ENCODE results near the gene SRSF6.
A peak's percentile ranks its signal among the peaks of the same experiment; 100 is the strongest.
"Not testable (repeated sequence)": the region's sequence is repeated elsewhere in the genome, so short reads cannot be mapped to it uniquely, and the experiment has no call there.

SRSF6 gene

GRCh38 chr20:43467589-43467988 lies 9.9 kb downstream of the SRSF6 start:
- no peak overlapping the region for H3K4me3 ChIP-seq
- no peak overlapping the region for H3K27ac ChIP-seq

DNA sequence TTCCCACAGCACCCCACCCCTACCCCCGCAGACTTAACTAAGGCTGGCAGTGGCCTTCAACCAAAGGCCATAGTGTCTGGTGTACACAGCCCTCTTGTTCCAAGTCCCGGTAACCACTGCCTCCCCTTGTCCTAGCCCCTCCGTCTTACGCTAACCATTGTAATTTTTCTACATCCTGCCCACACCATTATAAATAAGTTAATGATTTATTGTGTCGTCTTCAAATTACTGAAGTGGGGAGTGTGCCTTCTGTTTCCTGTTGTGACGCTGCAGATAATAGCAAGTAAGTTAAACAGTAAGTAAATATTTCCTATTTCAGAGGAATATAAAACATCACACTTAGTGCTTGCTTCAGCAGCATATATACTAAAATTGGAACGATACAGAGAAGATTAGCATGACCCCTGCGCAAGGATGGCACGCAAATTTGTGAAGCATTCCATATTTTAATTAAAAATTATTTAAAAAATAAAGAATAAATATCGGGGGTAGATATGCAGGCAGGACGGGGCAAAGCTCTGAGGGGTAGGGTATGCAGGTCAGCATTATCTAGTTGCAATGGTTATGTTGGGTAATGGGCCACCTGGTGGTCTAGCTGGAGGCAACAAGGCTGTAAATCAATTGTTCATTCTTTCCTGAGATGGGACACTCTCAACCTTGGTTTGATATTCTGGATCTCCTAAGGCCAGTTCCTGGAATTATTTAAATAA lies 15.1 kb downstream of the SRSF6 start:
- no peak overlapping the region for H3K27ac ChIP-seq
- no peak overlapping the region for H3K4me3 ChIP-seq

GRCh38 chr20:43473381-43473704 lies 15.6 kb downstream of the SRSF6 start:
- Histone ChIP-seq H3K27ac (no peak overlapping the region), H3K4me3 (no peak overlapping the region)

DNA sequence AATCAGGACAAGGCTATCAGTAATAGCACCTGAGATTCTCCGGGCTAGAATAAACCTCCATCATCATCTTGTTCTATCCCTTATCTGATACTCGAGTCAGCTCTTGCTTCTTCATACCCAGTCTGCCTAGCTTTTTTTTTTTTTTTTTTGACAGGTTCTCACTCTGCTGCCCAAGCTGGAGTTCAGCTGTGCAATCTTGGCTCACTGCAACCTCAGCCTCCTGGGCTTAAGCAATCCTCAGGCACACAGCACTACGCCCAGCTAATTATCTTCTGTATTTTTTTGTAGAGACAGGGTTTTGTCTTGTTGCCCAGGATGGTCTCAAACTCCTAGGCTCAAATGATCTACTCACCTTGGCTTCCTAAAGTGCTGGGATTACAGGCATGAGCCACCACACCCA lies 19.5 kb downstream of the SRSF6 start:
- no peak overlapping the region for H3K27ac ChIP-seq
- H3K4me3 ChIP-seq, result no peak overlapping the region

DNA sequence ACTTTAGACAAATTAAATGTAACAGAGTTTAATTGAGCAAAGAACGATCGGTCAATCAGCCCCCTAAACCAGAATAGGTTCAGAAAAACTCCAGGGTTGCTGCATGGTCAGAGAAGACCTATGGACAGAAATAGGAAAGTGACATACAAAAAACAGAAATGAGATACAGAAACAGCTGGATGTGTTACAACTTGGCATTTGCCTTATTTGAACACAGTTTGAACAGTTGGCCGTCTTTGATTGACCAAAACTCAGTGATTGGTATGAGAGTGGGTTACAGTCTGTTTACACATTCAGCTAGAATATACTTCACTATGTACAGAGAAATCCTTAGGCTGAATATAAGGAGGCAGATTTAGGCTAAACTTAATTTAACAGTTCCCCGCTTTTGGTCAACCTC lies 19.9 kb downstream of the SRSF6 start:
- no peak overlapping the region for H3K4me3 ChIP-seq
- H3K27ac ChIP-seq, result no peak overlapping the region

DNA sequence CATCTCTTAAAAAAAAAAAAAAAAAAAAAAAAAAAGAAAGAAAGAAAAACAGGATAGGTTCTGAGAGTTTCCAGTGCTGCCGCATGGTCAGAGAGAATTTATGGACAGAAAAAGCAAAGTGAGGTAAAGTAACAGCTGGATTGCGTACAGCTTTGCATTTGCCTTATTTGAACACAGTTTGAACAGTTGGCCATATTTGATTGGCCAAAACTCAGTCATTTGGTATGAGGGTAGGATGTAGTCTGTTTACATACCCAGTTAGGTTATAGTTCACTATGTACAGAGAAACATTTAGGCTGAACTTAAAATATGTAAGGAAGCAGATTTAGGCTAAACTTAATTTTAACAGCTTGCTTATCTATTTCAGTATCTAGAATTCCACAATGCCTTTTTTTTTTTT lies 32.3 kb downstream of the SRSF6 start:
- Histone ChIP-seq H3K4me3 (no peak overlapping the region), H3K27ac (no peak overlapping the region)

DNA sequence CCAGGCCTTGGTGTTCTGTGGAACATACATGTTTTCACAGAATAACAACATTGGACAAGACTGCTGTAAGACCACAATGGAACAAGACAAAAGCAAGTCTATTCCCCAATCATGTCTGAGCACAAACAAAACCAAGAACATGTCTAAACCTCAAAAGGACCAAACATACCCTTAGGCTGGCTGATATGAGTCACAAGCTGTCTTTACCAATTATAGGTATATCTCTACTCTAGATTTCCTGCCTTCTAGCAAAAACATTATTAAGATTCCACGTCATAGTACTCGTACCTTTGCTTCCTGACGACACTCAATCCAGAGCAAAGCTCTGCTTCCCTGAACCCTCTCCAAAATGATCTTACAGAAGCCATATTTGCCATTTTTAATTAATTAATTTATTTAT lies 34.4 kb downstream of the SRSF6 start:
- H3K27ac ChIP-seq, result no peak overlapping the region
- H3K4me3 ChIP-seq, result no peak overlapping the region

GRCh38 chr20:43495388-43495787 lies 37.7 kb downstream of the SRSF6 start:
- Histone ChIP-seq H3K4me3 (no peak overlapping the region), H3K27ac (no peak overlapping the region)

- not testable (repeated sequence) for H3K27ac ChIP-seq
Measured at GRCh38 chr20:43502021-43502420, 44.3 kb downstream of the SRSF6 start.

GRCh38 chr20:43506238-43506637 lies 48.5 kb downstream of the SRSF6 start:
- H3K27ac ChIP-seq, result no peak overlapping the region
- H3K4me3 ChIP-seq, result no peak overlapping the region

More at GRCh38 chr20:43502021-43502420, 44.3 kb downstream of the SRSF6 start:
- H3K4me3 ChIP-seq, result not testable (repeated sequence)

GRCh38 chr20:43507150-43508080 lies 49.7 kb downstream of the SRSF6 start, which contains the start of gene L3MBTL1:
Gene L3MBTL1 (plus strand): TSS chr20:43507697. CDS start chr20:43513504, 5,807 bp downstream.
- Histone ChIP-seq H3K27ac (peak within 1 kb of the TSS in 2 of 21 experiments; percentile 5 to 10), H3K4me3 (peak within 1 kb of the TSS; percentile 40 to 75 (median 54))

DNA sequence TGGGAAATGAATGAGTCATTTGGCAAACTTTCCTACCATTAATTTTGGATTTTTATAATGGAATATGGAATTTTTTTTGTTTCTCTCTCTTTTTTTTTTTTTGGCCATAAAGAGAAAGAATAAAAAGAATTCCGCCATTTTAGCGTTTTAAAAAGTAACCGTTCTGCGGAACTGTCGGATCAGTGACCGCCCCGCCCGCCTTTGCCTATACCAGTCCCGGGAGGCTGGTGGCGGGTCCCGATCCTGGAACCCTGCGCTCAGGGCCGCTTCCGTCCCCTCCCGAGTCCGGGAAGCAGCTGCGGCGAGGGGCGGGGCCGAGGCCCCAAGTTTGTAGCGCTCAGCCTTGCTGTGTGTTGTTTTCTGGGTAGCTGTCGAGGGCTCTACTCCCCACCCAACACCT lies 50.4 kb downstream of the SRSF6 start:
- Histone ChIP-seq H3K4me3 (peak overlapping the region; percentile 40 to 75 (median 54)), H3K27ac (peak overlapping the region in 1 of 21 experiments; percentile 10)

- H3K27ac ChIP-seq, result no peak overlapping the region
- no peak overlapping the region for H3K4me3 ChIP-seq
Measured at GRCh38 chr20:43508604-43509040, 50.9 kb downstream of the SRSF6 start.

- no peak overlapping the region for H3K27ac ChIP-seq
- H3K4me3 ChIP-seq, result no peak overlapping the region
Measured at GRCh38 chr20:43511879-43512278, 54.2 kb downstream of the SRSF6 start.

DNA sequence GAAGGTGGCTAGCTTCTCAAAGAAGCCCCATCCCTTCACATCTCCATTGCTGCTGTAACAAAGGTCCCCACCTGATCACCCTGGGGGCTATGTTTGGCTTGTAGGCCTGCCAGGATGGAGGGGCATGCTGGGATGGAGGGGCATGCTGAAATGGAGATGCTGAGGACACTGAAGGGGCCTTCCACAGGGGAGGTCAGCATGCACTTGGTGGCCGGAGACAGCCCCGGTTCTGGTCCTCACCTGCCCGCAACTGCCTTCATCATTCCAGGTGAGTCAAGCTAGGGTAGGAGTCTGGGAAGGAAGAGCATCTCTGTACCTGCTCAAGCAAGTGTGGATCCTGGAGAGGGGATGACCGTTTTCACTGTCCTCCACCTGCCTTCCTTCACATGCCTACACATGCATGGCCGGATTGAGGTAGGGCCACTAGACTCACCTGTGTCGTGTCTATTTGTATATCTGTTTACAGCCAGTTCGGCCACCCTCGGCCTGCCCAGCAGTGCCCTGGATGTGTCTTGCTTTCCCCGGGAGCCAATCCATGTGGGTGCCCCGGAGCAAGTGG lies 55.8 kb downstream of the SRSF6 start:
- Histone ChIP-seq H3K4me3 (peak overlapping the region; percentile 45 to 65 (median 52)), H3K27ac (peak overlapping the region in 6 of 21 experiments; percentile 2 to 44 (median 18))
